HG03354 (cell line): ENCODE data around the gene PLCB4.
"Not testable (repeated sequence)": the region's sequence is repeated elsewhere in the genome, so short reads cannot be mapped to it uniquely, and the experiment has no call there.

Source experiments
- ATAC-seq: cut with Tn5 transposase; IDR thresholded peaks from one replicate; pipeline ENCODE4 v1.9.1; 2021; ENCODE audit warnings: mild to moderate bottlenecking; ENCODE audit not compliant: unreplicated experiment, poor library complexity, severe bottlenecking

The PLCB4 gene

GRCh38 chr20:9068841-9069663 lies at the start of gene PLCB4:
Gene PLCB4 (plus strand): TSS chr20:9069087. CDS start chr20:9307815, 238,728 bp downstream.
- ATAC-seq = no peak

GRCh38 chr20:9019833-9020232 lies 49.1 kb upstream of the PLCB4 start:
- no peak for ATAC-seq

- no peak for ATAC-seq
Measured at GRCh38 chr20:9021216-9021615, 47.7 kb upstream of the PLCB4 start.

GRCh38 chr20:9021699-9022098 lies 47.2 kb upstream of the PLCB4 start:
- no peak for ATAC-seq

GRCh38 chr20:9022376-9022775 lies 46.5 kb upstream of the PLCB4 start:
- no peak for ATAC-seq

- no peak for ATAC-seq
Measured at GRCh38 chr20:9024606-9025005, 44.3 kb upstream of the PLCB4 start.

GRCh38 chr20:9025011-9025410 lies 43.9 kb upstream of the PLCB4 start:
- no peak for ATAC-seq

- ATAC-seq = no peak
Measured at GRCh38 chr20:9025643-9026042, 43.2 kb upstream of the PLCB4 start.

GRCh38 chr20:9027626-9028025 lies 41.3 kb upstream of the PLCB4 start:
- no peak for ATAC-seq

- no peak for ATAC-seq
Measured at GRCh38 chr20:9028419-9028818, 40.5 kb upstream of the PLCB4 start.

GRCh38 chr20:9031991-9032390 lies 36.9 kb upstream of the PLCB4 start:
- ATAC-seq = no peak

- no peak for ATAC-seq
Measured at GRCh38 chr20:9032758-9033157, 36.1 kb upstream of the PLCB4 start.

- no peak for ATAC-seq
Measured at GRCh38 chr20:9035126-9035525, 33.8 kb upstream of the PLCB4 start.

GRCh38 chr20:9036593-9036992 lies 32.3 kb upstream of the PLCB4 start:
- no peak for ATAC-seq

GRCh38 chr20:9038791-9039535 lies 29.9 kb upstream of the PLCB4 start:
- ATAC-seq = no peak

GRCh38 chr20:9040863-9041524 lies 27.9 kb upstream of the PLCB4 start:
- no peak for ATAC-seq

- ATAC-seq = no peak
Measured at GRCh38 chr20:9043364-9043763, 25.5 kb upstream of the PLCB4 start.

GRCh38 chr20:9047928-9048327 lies 21.0 kb upstream of the PLCB4 start:
- ATAC-seq = not testable (repeated sequence)

- no peak for ATAC-seq
Measured at GRCh38 chr20:9051508-9051907, 17.4 kb upstream of the PLCB4 start.

- no peak for ATAC-seq
Measured at GRCh38 chr20:9052136-9052535, 16.8 kb upstream of the PLCB4 start.

GRCh38 chr20:9053108-9053507 lies 15.8 kb upstream of the PLCB4 start:
- no peak for ATAC-seq
